CD4-positive, alpha-beta T cell (primary cell): ENCODE results near the gene ESR2. TPM values are rescaled to one million over a fixed set of nuclear protein-coding genes. Genes with fewer than 3 reads are reported as not detected.

Experiments used
- ATAC-seq: fragments of 200-7000 bp; cut with Tn5 transposase; one replicate; pipeline ENCODE4 v1.10.0; 2022; ENCODE audit warnings: mild to moderate bottlenecking; ENCODE audit not compliant: poor library complexity
- CTCF ChIA-PET: fragments of 350-600 bp; sonication (Branson Sonifier 250); formaldehyde crosslinking; loops from one replicate; lab custom pipeline; 2021; ENCODE audit warnings: antibody characterized with exemption, inconsistent platforms; lab: Charles Lee
- POLR2A ChIA-PET: fragments of 350-600 bp; sonication (Branson Sonifier 250); formaldehyde crosslinking; loops from one replicate; lab custom pipeline; 2021; ENCODE audit warnings: antibody characterized with exemption, inconsistent platforms; lab: Charles Lee
- DNase-seq, 14 experiments: peaks; one replicate each; pipeline ENCODE4 v3.0.0-alpha.2; 2013 to 2020; ENCODE audit warnings: mixed read lengths in 2 of 14
- H3K27ac ChIP-seq, 2 donors: one replicate each; pipeline versions ENCODE4 v1.5.1 to v1.7.0; 2013; ENCODE audit warnings: low read length in 2 of 2, low read depth in 1 of 2, mild to moderate bottlenecking in 1 of 2
- H3K27me3 ChIP-seq, 2 experiments: 1 replicate in 1 of 2; 2 replicates in 1 of 2; pipeline versions ENCODE4 v1.6.1 to v1.7.0; 2013; ENCODE audit warnings: low read length in 2 of 2, control low read depth in 1 of 2, mild to moderate bottlenecking in 1 of 2, moderate library complexity in 1 of 2; ENCODE audit not compliant: insufficient read depth in 2 of 2, control insufficient read depth in 1 of 2
- H3K36me3 ChIP-seq: one replicate; pipeline ENCODE4 v1.6.1; 2013; ENCODE audit warnings: low read length, control low read depth; ENCODE audit not compliant: insufficient read depth
- H3K4me1 ChIP-seq: one replicate; pipeline ENCODE4 v1.6.1; 2013; ENCODE audit warnings: low read length, control low read depth; ENCODE audit not compliant: insufficient read depth
- H3K4me3 ChIP-seq: one replicate; pipeline ENCODE4 v1.5.1; 2013; ENCODE audit warnings: mild to moderate bottlenecking, low read length, moderate library complexity
- H3K9me3 ChIP-seq, 2 experiments: 1 replicate in 1 of 2; 2 replicates in 1 of 2; pipeline versions ENCODE4 v1.6.1 to v1.7.0; 2013; ENCODE audit warnings: low read length in 2 of 2, mild to moderate bottlenecking in 2 of 2, control low read depth in 1 of 2, moderate library complexity in 1 of 2; ENCODE audit not compliant: control insufficient read depth in 1 of 2, insufficient read depth in 1 of 2
- H3K27ac Mint-ChIP-seq: one replicate; pipeline ENCODE4 v1.8.0; 2020; ENCODE audit warnings: mixed read lengths
- H3K27me3 Mint-ChIP-seq: one replicate; pipeline ENCODE4 v1.8.0; 2021; ENCODE audit warnings: mixed read lengths
- H3K36me3 Mint-ChIP-seq: one replicate; pipeline ENCODE4 v1.8.0; 2021; ENCODE audit warnings: low read depth, mixed read lengths
- H3K4me1 Mint-ChIP-seq: one replicate; pipeline ENCODE4 v1.8.0; 2021; ENCODE audit warnings: low read depth, mixed read lengths
- H3K4me3 Mint-ChIP-seq: one replicate; pipeline ENCODE4 v1.8.0; 2020; ENCODE audit warnings: mild to moderate bottlenecking, mixed read lengths
- H3K9me3 Mint-ChIP-seq: one replicate; pipeline ENCODE4 v1.8.0; 2020; ENCODE audit warnings: mixed read lengths
- CTCF ChIP-seq: fragments of 200-600 bp; IDR thresholded peaks from one replicate; pipeline ENCODE4 v1.8.0; 2022; ENCODE audit warnings: antibody characterized with exemption, mild to moderate bottlenecking
- intact Hi-C, 2 experiments: fragments of 100-400 bp; cut with DNase I in 1 of 2; cut with micrococcal nuclease in 1 of 2; formaldehyde crosslinking; loops; one replicate each; pipeline versions ENCODE4 v1.15.1 to v1.9.0; 2023 to 2025; cut with DNase I, micrococcal nuclease
- total RNA-seq, 174 experiments: library from RNA in 2 of 174; stranded (reverse) in 2 of 174; gene quantifications; one replicate each; pipeline ENCODE4 v1.2.3 and lab custom pipeline; 2021 to 2026

Gene ESR2
- total RNA-seq, 2 experiments from 2014 or later, result 0.08 TPM; not detected in 1

GRCh38 chr14:64294672-64295413, 672 bp upstream of the ESR2 start:
- peak; percentile 68 to 86 (median 77) for DNase-seq
- ChIA-PET CTCF (interaction anchor here (0.6 to 1.7 kb wide), 8 partner anchors 9 to 734 kb away, joined by 3 to 8 read pairs (median 3); no protein-coding TSS in a partner anchor), POLR2A (interaction anchor here (0.6 to 1.5 kb wide), 3 partner anchors 10 to 285 kb away, joined by 3 to 4 read pairs (median 3); no protein-coding TSS in a partner anchor)
- no peak overlapping the region for H3K27ac ChIP-seq
- H3K4me1 Mint-ChIP-seq, result peaks cover 15% of the 10 kb centered on the region
- H3K27me3 Mint-ChIP-seq, result peaks cover 50% of the 10 kb centered on the region
- intact Hi-C loops, result loop anchor here (1.0 to 2.0 kb wide), 2 partner anchors 494 to 496 kb away; no protein-coding TSS in a partner anchor
- TF ChIP-seq CTCF, result peak; percentile 73
- peaks cover 6 to 11% of the 10 kb centered on the region in 2 experiments for H3K27me3 ChIP-seq
- H3K36me3 Mint-ChIP-seq, result no peaks in the 10 kb centered on the region
- no peaks in the 10 kb centered on the region for H3K36me3 ChIP-seq
- peak overlapping the region; percentile 60 for H3K4me3 ChIP-seq
- H3K9me3 Mint-ChIP-seq, result no peaks in the 10 kb centered on the region
- peaks cover 18% of the 10 kb centered on the region for H3K4me1 ChIP-seq
- H3K4me3 Mint-ChIP-seq, result peak overlapping the region; percentile 82
- no peaks in the 10 kb centered on the region for H3K9me3 ChIP-seq
- H3K27ac Mint-ChIP-seq, result no peak overlapping the region
- ATAC-seq, result peak; percentile 82

- CTCF ChIA-PET, result no interaction called here
- peaks cover 6 to 11% of the 10 kb centered on the region in 2 experiments for H3K27me3 ChIP-seq
- DNase-seq (no peak), ATAC-seq (no peak)
- H3K36me3 ChIP-seq, result no peaks in the 10 kb centered on the region
- H3K4me1 Mint-ChIP-seq, result peaks cover 15% of the 10 kb centered on the region
- no peak for TF ChIP-seq CTCF
- intact Hi-C loops, result no loop called here
- POLR2A ChIA-PET, result no interaction called here
- no peak overlapping the region for H3K27ac ChIP-seq
- peaks cover 18% of the 10 kb centered on the region for H3K4me1 ChIP-seq
- H3K9me3 ChIP-seq, result no peaks in the 10 kb centered on the region
- H3K9me3 Mint-ChIP-seq, result no peaks in the 10 kb centered on the region
- H3K4me3 ChIP-seq, result no peak overlapping the region
- no peaks in the 10 kb centered on the region for H3K36me3 Mint-ChIP-seq
- H3K27ac Mint-ChIP-seq, result no peak overlapping the region
- peak overlapping the region; percentile 6 for H3K4me3 Mint-ChIP-seq
- H3K27me3 Mint-ChIP-seq, result peaks cover 41% of the 10 kb centered on the region
Measured at GRCh38 chr14:64292197-64292596, 2.0 kb downstream of the ESR2 start.

DNA sequence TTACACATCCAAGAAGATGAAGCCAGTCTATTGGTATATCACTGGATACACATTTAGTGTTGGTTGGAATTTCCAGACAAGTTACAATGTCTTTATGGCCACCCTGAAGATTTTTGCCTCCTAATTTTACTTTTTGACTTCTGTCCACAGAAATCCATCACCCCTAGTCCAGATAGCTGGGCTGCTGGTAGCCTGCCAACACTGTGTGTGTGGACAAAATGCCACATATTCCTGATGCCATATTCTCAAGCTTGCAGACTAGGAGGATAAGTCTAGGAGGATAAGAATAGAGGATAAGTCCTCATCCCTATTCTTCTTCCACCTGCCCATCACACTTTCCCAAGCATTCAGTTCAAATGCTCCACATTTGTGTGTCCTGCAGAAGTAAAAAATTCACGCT, 4.6 kb downstream of the ESR2 start:
- no peak for TF ChIP-seq CTCF
- Histone ChIP-seq H3K36me3 (no peaks in the 10 kb centered on the region), H3K4me1 (peaks cover 11% of the 10 kb centered on the region), H3K9me3 (no peaks in the 10 kb centered on the region), H3K4me3 (no peak overlapping the region), H3K27me3 (peaks cover 6 to 11% of the 10 kb centered on the region in 2 experiments), H3K27ac (no peak overlapping the region)
- Mint-ChIP-seq H3K27ac (no peak overlapping the region), H3K9me3 (no peaks in the 10 kb centered on the region), H3K4me3 (no peak overlapping the region), H3K27me3 (peaks cover 20% of the 10 kb centered on the region), H3K36me3 (no peaks in the 10 kb centered on the region), H3K4me1 (peaks cover 10% of the 10 kb centered on the region)
- intact Hi-C loops, result no loop called here
- DNase-seq, result no peak
- CTCF ChIA-PET, result no interaction called here
- no peak for ATAC-seq
- POLR2A ChIA-PET, result no interaction called here
